ENCODE measurements around the gene BBS9. TPM values are rescaled to one million over a fixed set of nuclear protein-coding genes. Genes with fewer than 3 reads are reported as not detected.
"Not testable (repeated sequence)": the region's sequence is repeated elsewhere in the genome, so short reads cannot be mapped to it uniquely, and the experiment has no call there.

Gene BBS9
- total and polyA plus RNA-seq, 2 of the 4 experiments (the other 2 are of a cell fraction): 7.9 to 9.5 TPM

DNA sequence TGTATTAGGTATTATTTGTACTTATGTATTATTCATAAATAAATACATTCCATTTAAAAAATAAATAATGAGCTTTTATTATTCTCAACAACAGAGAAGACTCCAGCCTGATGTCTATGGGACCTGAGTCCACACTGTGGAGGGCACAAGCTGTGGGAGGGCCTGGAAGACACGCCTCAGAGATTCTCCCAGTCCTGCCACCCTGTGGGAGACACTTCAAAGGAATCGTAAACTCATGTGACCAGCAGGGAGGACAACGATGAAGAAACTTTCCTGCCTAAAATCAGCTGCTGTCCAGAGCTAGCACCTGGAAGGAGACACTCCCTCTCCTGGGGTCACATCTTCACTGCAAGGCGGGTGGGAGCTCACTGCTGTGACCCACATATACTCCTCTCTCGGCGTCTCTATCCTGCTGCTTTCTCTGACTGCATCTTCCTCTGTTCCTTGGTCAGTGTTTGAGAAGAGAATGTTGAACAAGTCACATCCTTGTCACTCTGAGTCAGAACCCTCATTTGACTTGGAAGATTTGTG, 34.6 kb upstream of the BBS9 start:
- H3K9ac ChIP-seq (ENCODE audit: low read depth, low read length); H3K56ac ChIP-seq (ENCODE audit: extremely low read depth, insufficient read depth, low read length); BruUV-seq (replicated peaks); H4K5ac ChIP-seq (ENCODE audit: low read depth, low read length); H2AFZ ChIP-seq (replicated peaks; ENCODE audit: low read length, poor library complexity); H2AK9ac ChIP-seq (replicated peaks; ENCODE audit: low read depth, low read length, poor library complexity); H3K4me1 ChIP-seq (ENCODE audit: control insufficient read depth, insufficient read depth, low read length); H3K14ac ChIP-seq (replicated peaks; ENCODE audit: low read depth, low read length); H2BK5ac ChIP-seq (ENCODE audit: low read depth, low read length, poor library complexity, severe bottlenecking); H4K8ac ChIP-seq (ENCODE audit: low read depth in 2 of 2, low read length in 2 of 2); H3K4ac ChIP-seq (ENCODE audit: low read depth, low read length); intact Hi-C loops (cut with micrococcal nuclease); H2AK5ac ChIP-seq (ENCODE audit: low read depth, low read length); H3K4me2 ChIP-seq (ENCODE audit: low read depth, low read length); H3K27ac ChIP-seq (ENCODE audit: insufficient read depth, low read length); dilution Hi-C loops (cut with HindIII; ENCODE audit: low sequenced_read_pairs, unreplicated experiment); H3K18ac ChIP-seq (ENCODE audit: low read depth, low read length); H4K20me1 ChIP-seq (ENCODE audit: insufficient read depth, low read length); H2BK15ac ChIP-seq (ENCODE audit: low read depth, low read length); H3K27me3 ChIP-seq (ENCODE audit: control insufficient read depth, insufficient read depth, low read length); H4K91ac ChIP-seq (ENCODE audit: insufficient read depth, low read depth, low read length); ATAC-seq (ENCODE audit: low read depth); H3K23ac ChIP-seq (ENCODE audit: low read depth, low read length); CTCF ChIA-PET; H2BK20ac ChIP-seq (ENCODE audit: low read depth, low read length); H2BK120ac ChIP-seq (ENCODE audit: low read depth, low read length); DNase-seq; H3K4me3 ChIP-seq (ENCODE audit: insufficient read depth, low read depth, low read length); H3K9me3 ChIP-seq (ENCODE audit: control insufficient read depth, insufficient read depth, low read length): not testable (repeated sequence)
- H3K79me1 ChIP-seq (ENCODE audit: low read depth in 1 of 2, low read length in 2 of 2): peaks cover 0 to 10% of the 10 kb centered on the region in 2 experiments; a peak in 2 of 4 replicates
- no CpG with 5 or more reads among the region's 6 CpGs for WGBS, 2 experiments (ENCODE audit: extremely low coverage in 2 of 2, insufficient read length in 1 of 2)
- in situ Hi-C loops (cut with MboI; ENCODE audit: low sequenced_read_pairs): loop anchor here (5.0 kb wide), 1 partner anchor 328 kb away; no protein-coding TSS in a partner anchor
- POLR2A ChIA-PET (ENCODE audit: unreplicated experiment): interaction anchor here (0.6 kb wide), 1 partner anchor 15 kb away, joined by 3 read pairs; no protein-coding TSS in a partner anchor
- peaks cover 27% of the 10 kb centered on the region for H3K36me3 ChIP-seq (ENCODE audit: control insufficient read depth, insufficient read depth, low read length)
- H3K9me1 ChIP-seq (ENCODE audit: insufficient read depth, low read length): peaks cover 16% of the 10 kb centered on the region
